GM12874 (cell line): ENCODE data around the gene ZNF112.

Source experiments
- TF ChIP-seq, protein P1 (sequence below): IDR thresholded peaks from 2 replicates; pipeline ENCODE4 v1.5.1; 2011; ENCODE audit warnings: low read depth, mild to moderate bottlenecking, control low read depth, low read length, moderate library complexity; ENCODE audit not compliant: insufficient read depth

Gene ZNF112

DNA sequence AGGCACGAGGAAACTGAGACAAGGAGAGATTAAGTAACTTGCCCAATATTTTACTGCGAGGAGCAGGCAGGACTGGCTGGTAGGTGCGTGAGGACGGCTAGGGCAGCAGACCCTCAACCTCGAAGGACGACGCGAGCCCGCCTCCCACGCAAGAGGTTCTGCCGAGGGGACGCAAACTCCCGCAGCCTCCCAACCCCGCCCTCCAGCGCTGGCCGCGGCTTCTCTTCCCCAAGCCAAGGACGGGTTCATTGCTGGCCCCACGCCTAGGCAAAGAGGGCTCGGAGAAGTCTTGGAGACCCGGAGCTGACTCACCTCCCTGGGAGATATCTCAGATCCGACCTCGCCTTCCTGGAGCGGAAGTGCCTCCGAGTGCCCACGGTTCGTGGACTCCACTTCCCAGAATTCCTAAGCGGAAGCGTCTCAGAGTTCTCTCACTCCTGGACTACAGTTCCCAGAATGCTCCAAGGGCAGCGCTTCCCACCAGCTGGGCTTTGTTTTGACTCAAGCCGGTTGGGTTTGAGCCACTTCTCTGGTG lies 51.8 kb downstream of the ZNF112 start, which contains the start of gene ZNF235:
TSS of gene ZNF235 (minus strand) at position 367 of the 535 bp plus-strand sequence. CDS start 1,621 bp downstream, outside the sequence.
- TF ChIP-seq, protein P1, sequence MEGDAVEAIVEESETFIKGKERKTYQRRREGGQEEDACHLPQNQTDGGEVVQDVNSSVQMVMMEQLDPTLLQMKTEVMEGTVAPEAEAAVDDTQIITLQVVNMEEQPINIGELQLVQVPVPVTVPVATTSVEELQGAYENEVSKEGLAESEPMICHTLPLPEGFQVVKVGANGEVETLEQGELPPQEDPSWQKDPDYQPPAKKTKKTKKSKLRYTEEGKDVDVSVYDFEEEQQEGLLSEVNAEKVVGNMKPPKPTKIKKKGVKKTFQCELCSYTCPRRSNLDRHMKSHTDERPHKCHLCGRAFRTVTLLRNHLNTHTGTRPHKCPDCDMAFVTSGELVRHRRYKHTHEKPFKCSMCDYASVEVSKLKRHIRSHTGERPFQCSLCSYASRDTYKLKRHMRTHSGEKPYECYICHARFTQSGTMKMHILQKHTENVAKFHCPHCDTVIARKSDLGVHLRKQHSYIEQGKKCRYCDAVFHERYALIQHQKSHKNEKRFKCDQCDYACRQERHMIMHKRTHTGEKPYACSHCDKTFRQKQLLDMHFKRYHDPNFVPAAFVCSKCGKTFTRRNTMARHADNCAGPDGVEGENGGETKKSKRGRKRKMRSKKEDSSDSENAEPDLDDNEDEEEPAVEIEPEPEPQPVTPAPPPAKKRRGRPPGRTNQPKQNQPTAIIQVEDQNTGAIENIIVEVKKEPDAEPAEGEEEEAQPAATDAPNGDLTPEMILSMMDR, result no peak

GRCh38 chr19:44303976-44304568 lies 52.4 kb downstream of the ZNF112 start:
- TF ChIP-seq, protein P1, result no peak

- TF ChIP-seq, protein P1, result no peak
Measured at GRCh38 chr19:44303320-44303719, 53.2 kb downstream of the ZNF112 start.

- TF ChIP-seq, protein P1, result no peak
Measured at GRCh38 chr19:44284968-44285367, 71.5 kb downstream of the ZNF112 start.

- TF ChIP-seq, protein P1, result no peak
Measured at GRCh38 chr19:44282846-44283245, 73.6 kb downstream of the ZNF112 start.

DNA sequence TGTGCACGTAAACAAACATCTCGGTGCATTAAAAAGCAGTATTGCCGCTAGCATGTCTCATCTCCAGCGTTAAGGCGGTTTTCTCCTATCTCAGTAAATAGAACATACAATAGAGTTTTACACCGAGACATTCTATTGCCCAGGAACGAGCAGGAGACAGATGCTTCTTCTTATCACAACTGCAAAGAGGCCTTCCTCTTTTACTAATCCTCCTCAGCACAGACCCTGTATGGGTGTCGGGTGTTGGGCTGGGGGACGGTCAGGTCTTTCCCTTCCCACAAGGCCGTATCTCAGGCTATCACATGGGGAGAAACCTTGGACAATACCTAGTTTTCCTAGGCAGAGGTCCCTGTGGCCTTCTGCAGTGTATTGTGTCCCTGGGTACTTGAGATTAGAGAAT lies 75.6 kb downstream of the ZNF112 start:
- TF ChIP-seq, protein P1, result no peak

GRCh38 chr19:44278181-44278690 lies 78.2 kb downstream of the ZNF112 start:
- TF ChIP-seq, protein P1, result no peak
